Gastroesophageal sphincter (tissue), 3 donors: ENCODE data around the gene SSRP1.

Experiments
- POLR2AphosphoS5 ChIP-seq: sonication (generic); formaldehyde crosslinking; IDR thresholded peaks from one replicate; pipeline ENCODE4 v1.6.1; 2017; ENCODE audit warnings: antibody characterized with exemption
- TF ChIP-seq, protein P1 (sequence below), 4 experiments: fragments of 200-600 bp in 2 of 4; fragments of 450-650 bp in 2 of 4; sonication (generic) in 1 of 4; IDR thresholded peaks; one replicate each; pipeline ENCODE4 v1.5.1; 2017 to 2019; ENCODE audit warnings: antibody characterized with exemption in 4 of 4, mild to moderate bottlenecking in 2 of 4, moderate library complexity in 2 of 4

DNA sequence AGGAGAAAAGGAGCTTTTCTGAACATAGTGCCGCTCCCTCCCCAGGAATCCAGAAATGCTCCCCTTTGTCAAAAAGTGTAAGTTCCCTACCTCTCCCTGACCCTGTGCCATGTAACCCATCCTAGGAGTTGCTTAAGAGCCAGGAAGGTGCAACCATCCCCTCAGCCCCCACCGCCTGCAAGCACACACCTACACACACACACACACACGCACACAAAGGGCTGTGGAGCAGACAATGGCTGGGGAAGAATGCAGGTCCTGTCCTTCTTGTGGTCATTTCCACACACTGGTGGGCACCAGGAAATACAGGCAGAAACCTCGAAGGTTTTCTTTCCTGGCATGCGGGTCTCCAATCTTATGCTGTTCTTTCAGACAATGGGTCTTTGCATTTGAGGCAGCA lies 3.6 kb upstream of the SSRP1 start:
- TF ChIP-seq, protein P1, sequence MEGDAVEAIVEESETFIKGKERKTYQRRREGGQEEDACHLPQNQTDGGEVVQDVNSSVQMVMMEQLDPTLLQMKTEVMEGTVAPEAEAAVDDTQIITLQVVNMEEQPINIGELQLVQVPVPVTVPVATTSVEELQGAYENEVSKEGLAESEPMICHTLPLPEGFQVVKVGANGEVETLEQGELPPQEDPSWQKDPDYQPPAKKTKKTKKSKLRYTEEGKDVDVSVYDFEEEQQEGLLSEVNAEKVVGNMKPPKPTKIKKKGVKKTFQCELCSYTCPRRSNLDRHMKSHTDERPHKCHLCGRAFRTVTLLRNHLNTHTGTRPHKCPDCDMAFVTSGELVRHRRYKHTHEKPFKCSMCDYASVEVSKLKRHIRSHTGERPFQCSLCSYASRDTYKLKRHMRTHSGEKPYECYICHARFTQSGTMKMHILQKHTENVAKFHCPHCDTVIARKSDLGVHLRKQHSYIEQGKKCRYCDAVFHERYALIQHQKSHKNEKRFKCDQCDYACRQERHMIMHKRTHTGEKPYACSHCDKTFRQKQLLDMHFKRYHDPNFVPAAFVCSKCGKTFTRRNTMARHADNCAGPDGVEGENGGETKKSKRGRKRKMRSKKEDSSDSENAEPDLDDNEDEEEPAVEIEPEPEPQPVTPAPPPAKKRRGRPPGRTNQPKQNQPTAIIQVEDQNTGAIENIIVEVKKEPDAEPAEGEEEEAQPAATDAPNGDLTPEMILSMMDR (IDR thresholded peaks at IDR 0.05): no peak
- TF ChIP-seq POLR2AphosphoS5: no peak
